ENCODE results near the gene SHF. TPM values are rescaled to one million over a fixed set of nuclear protein-coding genes. Genes with fewer than 3 reads are reported as not detected.

Gene SHF
- total and polyA plus RNA-seq, 2 of the 8 experiments (the other 6 are each of a cell fraction or from before 2014, with no cell fraction given), result 13.1 to 26.7 TPM

- H3K27me3 ChIP-seq (replicated peaks in 1 of 4; ENCODE audit: control insufficient read depth in 3 of 4, extremely low read depth in 1 of 4, insufficient read depth in 3 of 4, low read length in 3 of 4), result peaks cover 0 to 1% (median under 1%) of the 10 kb centered on the region in 4 experiments; a peak in 3 of 7 replicates
- H4K5ac ChIP-seq (ENCODE audit: insufficient read length, low read depth, low read length), result no peak overlapping the region
- no peaks in the 10 kb centered on the region for H3K9me3 ChIP-seq (ENCODE audit: insufficient read depth in 2 of 2, low read depth in 1 of 2, low read length in 1 of 2)
- peak overlapping the region; percentile 24 to 45 for H3K4me2 ChIP-seq (ENCODE audit: insufficient read depth in 1 of 2, low read depth in 2 of 2, low read length in 2 of 2)
- POLR2A ChIA-PET (ENCODE audit: partially characterized antibody), result interaction anchor here (2.1 to 6.4 kb wide), 4 partner anchors 12 to 19 kb away, joined by 9 to 55 read pairs (median 22); no protein-coding TSS in a partner anchor
- H4K91ac ChIP-seq (replicated peaks; ENCODE audit: insufficient read length, low read length), result no peak overlapping the region
- no peak overlapping the region for H3K4ac ChIP-seq (replicated peaks; ENCODE audit: insufficient read length, low read depth, low read length)
- H3K18ac ChIP-seq (ENCODE audit: extremely low read depth, low read length), result no peak overlapping the region
- no peak overlapping the region for H3K9ac ChIP-seq (replicated peaks in 1 of 4; ENCODE audit: extremely low read depth in 1 of 4, low read depth in 3 of 4, low read length in 3 of 4)
- no peak overlapping the region for H3K14ac ChIP-seq (ENCODE audit: insufficient read length)
- H3K23ac ChIP-seq (ENCODE audit: insufficient read length), result no peak overlapping the region
- H2BK15ac ChIP-seq (ENCODE audit: low read length), result no peak overlapping the region
- CTCF ChIA-PET (ENCODE audit: partially characterized antibody), result interaction anchor here (1.0 to 41.8 kb wide), 3 partner anchors 9 to 233 kb away, joined by 3 to 1117 read pairs (median 1117); partner anchors contain the start of gene SHF
- 19% methylated on average over 1 of the region's 1 CpG; no CpG with 5 or more reads in 1 of the 2 experiments for WGBS, 2 experiments (ENCODE audit: extremely low coverage in 1 of 2, insufficient coverage in 1 of 2, insufficient read length in 1 of 2, insufficient replicate concordance in 2 of 2, low coverage in 1 of 2, low lambda C conversion rate in 2 of 2, missing lambda C conversion rate in 1 of 2)
- H2AFZ ChIP-seq (ENCODE audit: low read length), result no peak overlapping the region
- peaks cover 5 to 33% (median 24%) of the 10 kb centered on the region in 4 experiments for H3K4me1 ChIP-seq (replicated peaks in 1 of 4; ENCODE audit: control insufficient read depth in 3 of 4, insufficient read depth in 4 of 4, low read length in 3 of 4)
- TF ChIP-seq CTCF (IDR thresholded peaks at IDR 0.05; ENCODE audit: control extremely low read depth in 1 of 3, insufficient read depth in 1 of 3, low read depth in 1 of 3, low read length in 3 of 3) (no peak), BACH1 (IDR thresholded peaks at IDR 0.05; ENCODE audit: low read length) (peak; percentile 95), MAFK (IDR thresholded peaks at IDR 0.05; ENCODE audit: low read depth, low read length) (peak; percentile 89)
- 0 out of 2 replicates have a peak overlapping the region, but pooled peaks have one; percentile 62 for H2BK5ac ChIP-seq (ENCODE audit: low read depth, low read length)
- H3K4me3 ChIP-seq (ENCODE audit: extremely low read depth in 1 of 4, insufficient read depth in 2 of 4, low read depth in 3 of 4, low read length in 4 of 4), result no peak overlapping the region
- no peak for FAIRE-seq
- no peak overlapping the region for H4K8ac ChIP-seq (ENCODE audit: extremely low read depth, insufficient read depth, low read length)
- no peak overlapping the region for H2BK12ac ChIP-seq (ENCODE audit: low read depth, low read length)
- DNase-seq (ENCODE audit: low read depth in 1 of 2, low spot score in 2 of 2), result no peak
- peaks cover 16% of the 10 kb centered on the region for H3K79me1 ChIP-seq (ENCODE audit: low read depth, low read length)
- H3K27ac ChIP-seq (ENCODE audit: low read depth, low read length), result no peak overlapping the region
- H3K79me2 ChIP-seq (ENCODE audit: control insufficient read depth in 1 of 2, insufficient read depth in 2 of 2, low read length in 2 of 2), result peaks cover 8 to 58% of the 10 kb centered on the region in 2 experiments; a peak in 3 of 4 replicates
- H2BK120ac ChIP-seq (replicated peaks; ENCODE audit: low read depth, low read length), result no peak overlapping the region
- peaks cover 9% of the 10 kb centered on the region; the same call in 1 of the 2 replicates for H3K23me2 ChIP-seq (ENCODE audit: low read depth, low read length)
- H3K56ac ChIP-seq (replicated peaks; ENCODE audit: insufficient read length, low read depth, low read length), result no peak overlapping the region
- no peak overlapping the region for H2BK20ac ChIP-seq (ENCODE audit: low read length)
- H4K20me1 ChIP-seq (replicated peaks in 1 of 2; ENCODE audit: control insufficient read depth in 1 of 2, insufficient read depth in 2 of 2, low read length in 2 of 2), result peaks cover 9 to 41% of the 10 kb centered on the region in 2 experiments
- H2AK5ac ChIP-seq (ENCODE audit: low read depth, low read length), result no peak overlapping the region
- no peaks in the 10 kb centered on the region for H3K36me3 ChIP-seq (ENCODE audit: control insufficient read depth in 2 of 4, insufficient read depth in 4 of 4, low read length in 3 of 4)
Measured at GRCh38 chr15:45182996-45183395, 4.8 kb downstream of the SHF start.
